LoVo (cell line): ENCODE data around the gene C1orf35.

ENCODE experiments used
- DNase-seq: peaks from one replicate; pipeline ENCODE4 v3.0.0-alpha.2; 2016; ENCODE audit warnings: low spot score

C1orf35 gene

DNA sequence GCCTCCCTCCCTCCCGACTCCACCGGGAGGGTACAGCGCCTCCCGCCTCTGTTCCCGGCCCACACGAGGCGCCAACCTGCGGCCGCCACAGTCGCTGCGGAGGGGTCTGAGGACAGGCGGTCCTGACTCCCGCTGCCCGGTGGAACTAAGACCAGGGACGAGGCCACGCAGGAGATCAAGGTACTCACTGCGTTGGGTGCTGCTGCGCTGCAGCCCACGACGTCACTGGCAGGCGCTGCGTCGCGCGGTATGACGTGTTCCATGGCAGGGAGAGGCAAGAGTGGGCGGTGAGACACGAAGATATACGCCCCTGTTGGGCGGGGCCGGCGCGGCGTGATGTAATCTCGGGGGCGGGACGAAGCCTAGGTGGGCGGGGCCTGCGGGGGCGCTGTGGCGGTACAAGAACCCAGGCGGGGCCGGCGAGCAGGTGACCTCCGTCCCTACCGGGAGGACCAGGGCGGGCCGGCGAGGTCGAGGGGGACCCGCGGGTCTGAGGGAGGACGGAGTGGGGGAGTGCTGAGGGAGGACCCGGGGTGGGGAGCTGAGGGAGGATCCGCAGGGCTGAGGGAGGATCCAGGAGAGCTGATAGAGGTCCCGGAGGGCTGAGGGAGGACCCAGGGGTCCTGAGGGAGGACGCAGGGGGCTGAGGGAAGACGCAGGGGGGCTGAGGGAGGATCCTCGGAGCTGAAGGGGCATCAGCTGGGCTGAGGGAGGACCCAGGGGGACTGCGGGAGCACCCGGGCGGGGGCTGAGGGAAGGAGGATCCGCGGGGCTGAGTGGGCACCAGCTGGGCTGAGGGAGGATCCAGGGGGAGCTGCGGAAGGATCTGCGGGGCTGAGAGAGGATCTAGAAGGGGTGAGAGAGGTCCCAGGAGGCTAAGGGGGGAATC lies 6.2 kb upstream of the C1orf35 start, which contains the start of gene MRPL55:
MRPL55 (minus strand) TSS at position 227 of the 889 bp plus-strand sequence. CDS start 1,039 bp downstream, outside the sequence.
- peak; percentile 96 for DNase-seq

GRCh38 chr1:228108742-228109072 lies 5.6 kb upstream of the C1orf35 start:
- no peak for DNase-seq

- no peak for DNase-seq
Measured at GRCh38 chr1:228108055-228108690, 5.0 kb upstream of the C1orf35 start.

DNA sequence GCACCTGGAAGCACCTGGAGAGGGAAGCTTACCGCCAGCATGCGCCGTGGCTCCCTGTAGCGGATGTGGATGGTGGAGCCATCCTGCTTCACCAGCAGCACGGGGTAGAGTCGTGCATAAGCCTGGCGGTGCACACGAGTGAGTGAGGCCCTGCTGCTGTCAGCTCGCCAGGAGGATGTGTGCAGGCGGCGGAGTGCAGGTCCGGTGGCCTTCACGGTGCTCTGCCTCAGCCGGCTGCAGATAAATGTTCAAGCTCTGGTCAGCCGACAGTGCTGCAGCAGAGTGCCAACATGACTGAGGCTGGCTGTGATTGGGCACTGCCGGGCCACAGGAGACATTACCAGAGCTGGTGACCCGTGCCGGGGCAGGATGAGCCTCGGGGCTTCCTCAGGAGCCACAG lies 4.5 kb upstream of the C1orf35 start:
- no peak for DNase-seq

DNA sequence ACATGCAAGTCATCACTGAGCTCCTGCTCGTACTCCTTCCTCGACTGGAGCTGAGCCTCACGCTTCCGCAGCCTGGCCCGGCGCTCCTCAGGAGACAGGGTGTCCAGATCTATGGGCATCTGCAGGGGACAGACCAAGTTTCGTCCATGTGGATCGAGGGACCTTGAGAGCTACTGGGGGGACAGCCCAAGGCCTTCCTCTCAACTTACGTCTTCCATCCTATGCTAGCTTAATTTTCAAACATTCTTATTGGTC lies 3.6 kb upstream of the C1orf35 start:
- DNase-seq: no peak

DNA sequence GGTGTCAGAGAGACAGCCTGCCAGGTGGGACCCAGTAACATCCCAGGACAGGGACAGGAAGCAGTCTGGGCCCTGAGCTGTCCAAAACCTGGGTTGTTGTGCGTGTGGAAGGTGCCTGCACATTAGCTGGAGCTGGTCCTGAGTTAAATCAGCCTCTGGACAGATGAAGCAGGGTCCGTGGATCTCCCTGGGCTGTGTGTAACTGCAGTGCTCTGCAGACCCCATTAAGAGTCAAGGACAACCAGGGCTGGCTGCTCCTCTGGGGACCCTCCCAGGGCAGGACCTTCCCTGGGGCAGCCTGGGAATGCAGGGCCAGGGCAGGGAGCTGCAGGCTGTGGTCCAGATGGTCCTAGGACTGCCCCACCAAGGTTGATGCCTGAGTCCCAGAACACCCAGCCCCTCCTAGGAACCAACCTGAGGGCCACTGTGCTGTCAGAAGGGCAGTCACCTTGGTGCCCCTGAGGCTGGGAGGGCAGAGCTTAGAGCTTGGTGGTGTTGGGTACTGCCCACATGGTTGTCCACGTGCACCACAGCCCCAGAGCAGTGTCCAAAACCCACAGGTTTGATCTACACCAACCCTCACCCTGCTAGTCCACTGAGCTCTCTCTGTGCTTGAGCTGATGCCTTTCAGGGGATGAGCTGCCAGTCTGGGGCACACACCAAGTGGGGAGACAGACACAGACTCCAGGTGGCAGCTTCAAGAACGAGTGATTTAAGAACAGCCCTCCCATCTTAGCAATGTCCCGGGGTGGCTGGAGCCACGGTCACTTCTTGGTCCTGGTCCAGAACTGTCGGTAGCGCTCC lies 3.1 kb upstream of the C1orf35 start:
- no peak for DNase-seq

DNA sequence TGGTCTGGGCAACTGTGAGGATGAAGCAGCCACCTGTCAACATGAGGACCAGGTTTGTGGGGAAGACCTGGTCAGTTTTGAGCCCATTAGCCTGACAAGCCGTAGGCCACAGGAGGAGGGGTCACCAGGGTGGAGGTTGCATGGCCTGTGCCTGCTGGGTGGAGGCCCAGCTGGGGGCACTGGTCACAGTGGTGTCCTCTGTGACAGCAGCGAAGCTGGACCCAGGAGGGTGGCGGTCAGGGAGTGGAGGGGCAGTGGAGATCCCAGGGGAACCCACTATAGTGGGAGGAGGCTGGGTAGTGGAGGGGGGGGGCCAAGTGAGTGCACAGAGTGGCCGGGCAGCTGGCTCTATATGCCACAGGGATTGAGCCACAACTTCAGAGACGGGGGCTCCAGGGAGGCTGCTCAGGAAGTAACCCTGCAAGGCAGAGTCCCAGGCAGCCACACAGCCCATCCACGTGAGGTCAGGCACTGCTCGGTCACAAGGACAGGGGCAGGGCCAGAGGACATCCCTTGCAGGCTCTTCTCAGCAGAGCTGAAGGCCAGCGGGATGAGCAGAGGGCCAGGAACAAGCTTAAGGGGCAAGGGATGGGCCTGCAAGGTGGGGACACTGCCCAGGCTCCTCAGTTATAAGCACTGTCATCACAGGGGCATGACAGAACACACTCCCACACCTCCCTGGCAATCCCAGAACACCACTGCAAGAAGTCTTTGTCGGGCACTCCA lies 2.3 kb upstream of the C1orf35 start:
- no peak for DNase-seq

DNA sequence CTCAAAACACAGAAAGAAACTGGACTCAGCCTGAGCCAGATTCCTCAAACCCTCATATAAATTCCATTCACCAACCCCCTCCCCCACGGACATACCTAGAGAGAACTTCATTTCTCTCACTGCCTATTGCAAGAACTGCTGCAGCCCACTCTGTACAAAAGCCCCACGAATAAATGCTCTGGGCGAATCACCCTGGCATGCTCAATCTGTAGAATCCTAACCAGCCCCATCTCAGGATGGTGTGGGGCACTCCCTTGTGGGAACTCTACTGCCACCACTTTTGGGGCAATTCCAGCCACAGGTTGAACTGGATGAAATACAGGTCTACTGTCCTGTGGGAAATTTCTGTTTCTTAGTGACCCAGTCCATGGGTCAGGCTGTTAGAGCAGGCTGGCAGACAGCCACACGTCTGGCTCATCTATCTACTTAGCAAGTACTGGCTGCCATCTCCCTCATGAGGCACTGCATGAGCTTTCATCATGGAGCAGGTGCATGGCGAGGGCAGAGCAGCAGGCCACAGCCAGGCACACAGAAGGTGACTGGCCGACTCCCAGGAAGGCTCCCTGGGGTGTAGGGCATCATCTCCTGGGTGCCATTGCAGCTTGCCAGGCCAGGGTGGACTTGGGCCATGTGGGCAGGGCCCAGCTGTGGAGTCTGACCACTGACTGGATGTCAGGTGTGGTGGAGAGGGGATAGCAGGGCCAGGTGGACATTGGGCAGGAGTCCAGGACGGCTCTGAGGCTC lies 1.6 kb upstream of the C1orf35 start:
- DNase-seq: no peak

DNA sequence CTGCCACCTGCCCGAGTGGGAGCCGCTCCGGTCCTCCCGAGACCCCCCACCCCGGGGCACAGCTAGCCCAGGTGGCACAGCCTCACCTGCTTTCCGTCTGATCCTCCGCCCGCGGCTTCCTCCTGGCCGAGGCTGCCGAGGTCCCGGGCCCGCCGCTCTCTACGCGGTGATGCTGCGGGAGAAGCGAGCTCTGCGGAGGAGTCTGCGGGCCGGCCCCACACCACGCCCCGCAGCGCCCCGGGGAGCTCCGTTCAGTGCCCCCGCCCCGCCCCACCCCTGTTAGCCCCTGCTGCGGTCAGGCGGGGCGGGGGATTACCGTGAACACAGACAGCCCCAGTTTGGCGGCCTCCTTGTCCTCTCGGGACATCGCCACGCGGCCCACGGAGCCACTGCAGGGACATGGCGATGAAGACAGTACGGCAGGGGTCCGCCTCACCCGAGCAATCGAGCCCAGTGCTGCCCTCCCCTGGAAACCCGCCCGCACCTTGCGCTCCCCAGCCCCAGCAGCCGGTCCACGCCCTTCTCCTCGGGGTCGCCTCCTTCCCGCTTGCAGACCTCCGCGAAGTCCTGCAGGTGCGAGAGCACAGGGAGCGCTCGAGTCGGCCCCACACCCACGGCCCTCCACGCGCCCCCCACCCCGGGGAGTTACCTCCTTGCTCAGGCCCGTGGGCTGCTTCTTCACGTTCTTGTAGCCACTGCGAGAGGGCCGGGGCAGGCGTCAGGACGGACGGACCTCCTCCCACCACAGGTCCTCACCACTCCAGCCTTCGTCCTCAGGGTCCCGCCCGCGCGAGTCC lies 933 bp downstream of the C1orf35 start:
- DNase-seq: peak; percentile 61

DNA sequence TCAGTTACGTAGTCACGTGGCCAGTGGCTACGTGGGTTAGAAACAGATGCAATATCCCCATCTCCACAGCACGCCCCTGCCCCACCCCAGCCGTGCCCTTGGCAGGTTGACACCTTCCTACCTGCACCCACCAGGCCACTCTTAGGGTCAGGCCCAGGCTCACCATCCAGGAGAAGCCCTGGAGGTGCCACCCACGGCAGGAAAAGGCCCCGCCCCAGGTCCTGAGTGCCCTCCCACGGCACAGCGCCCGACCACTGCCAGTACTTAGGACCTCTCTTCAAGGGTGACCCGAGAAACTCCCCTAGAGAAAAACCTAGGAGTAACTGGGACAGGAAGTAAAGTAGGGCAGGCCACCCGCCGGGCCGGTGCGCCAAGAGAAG lies 1.5 kb downstream of the C1orf35 start:
- DNase-seq: no peak

DNA sequence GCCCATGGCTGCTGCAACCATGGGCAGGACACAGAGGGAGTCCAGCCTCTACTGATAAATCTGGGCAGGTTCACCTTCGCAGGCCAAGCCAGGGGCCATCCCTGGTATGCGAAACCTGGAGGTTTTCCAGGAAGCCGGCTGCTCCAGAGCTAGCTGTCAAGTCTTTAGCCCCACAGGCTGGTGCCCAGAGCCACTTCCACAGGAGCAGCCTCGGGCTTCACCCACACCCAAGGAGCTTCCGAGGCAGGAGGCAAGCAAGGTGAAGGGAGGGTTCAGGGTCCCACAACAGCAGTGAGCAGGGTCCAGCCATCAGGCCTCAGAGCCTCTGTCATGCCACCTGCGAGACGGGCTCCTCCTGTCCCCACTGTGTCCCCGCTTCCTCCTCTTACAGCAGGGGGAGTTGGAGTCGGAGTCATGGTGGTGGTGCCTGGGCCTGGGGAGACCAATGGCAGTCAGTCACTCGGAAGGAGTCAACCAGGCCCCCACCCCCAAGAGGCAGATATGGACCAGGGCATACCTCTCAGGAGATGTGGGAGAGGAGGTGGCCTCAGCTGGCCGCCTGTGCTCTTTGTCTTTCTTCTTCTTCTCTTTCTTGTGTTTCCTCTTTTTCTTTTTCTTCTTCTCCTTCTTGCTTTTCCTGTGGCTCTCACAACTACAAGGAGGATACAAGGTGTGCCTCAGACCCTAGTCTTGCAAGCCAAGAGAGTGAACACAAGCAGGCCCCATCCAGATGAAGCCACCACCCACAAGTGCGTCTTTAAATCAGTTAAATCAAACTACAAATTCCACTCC lies 2.1 kb downstream of the C1orf35 start:
- no peak for DNase-seq

GRCh38 chr1:228099331-228099732 lies 3.8 kb downstream of the C1orf35 start:
- no peak for DNase-seq

GRCh38 chr1:228098323-228098931 lies 4.7 kb downstream of the C1orf35 start:
- no peak for DNase-seq

- DNase-seq: no peak
Measured at GRCh38 chr1:228097333-228098081, 5.6 kb downstream of the C1orf35 start.

- DNase-seq: no peak
Measured at GRCh38 chr1:228096416-228097332, 6.5 kb downstream of the C1orf35 start.

GRCh38 chr1:228095938-228096337 lies 7.2 kb downstream of the C1orf35 start:
- no peak for DNase-seq

DNA sequence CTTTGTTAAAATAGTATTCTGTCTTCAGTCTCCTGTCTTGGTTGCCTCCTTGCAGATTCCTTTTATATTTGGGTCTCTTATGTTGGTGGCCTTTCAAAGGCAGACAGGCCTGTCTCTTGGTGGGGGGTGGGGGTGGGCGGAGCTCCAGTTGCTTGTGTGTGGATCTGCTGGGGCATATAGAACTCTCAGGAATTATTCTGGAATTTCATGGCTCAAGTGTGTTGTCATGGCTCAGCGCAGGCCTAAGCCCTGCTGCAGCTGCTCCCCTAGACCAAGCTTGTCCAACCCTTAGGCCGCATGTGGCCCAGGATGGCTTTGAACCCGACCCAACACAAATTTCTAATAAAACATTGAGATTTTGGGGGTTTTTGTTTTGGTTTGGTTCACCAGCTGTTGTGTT lies 8.0 kb downstream of the C1orf35 start:
- DNase-seq: no peak
